HL-60/S4 treated with phorbol 12-myristate 13-acetate at 8.2 ng/mL for 4 days and 3 days (cell line): ENCODE measurements around the gene ESRRG.

ENCODE experiments used
- in situ Hi-C: fragments of 300-500 bp; cut with MboI; formaldehyde crosslinking; loops from 2 replicates; pipeline ENCODE4 v1.15.0; 2022; ENCODE audit warnings: low sequenced_read_pairs

ESRRG gene

DNA sequence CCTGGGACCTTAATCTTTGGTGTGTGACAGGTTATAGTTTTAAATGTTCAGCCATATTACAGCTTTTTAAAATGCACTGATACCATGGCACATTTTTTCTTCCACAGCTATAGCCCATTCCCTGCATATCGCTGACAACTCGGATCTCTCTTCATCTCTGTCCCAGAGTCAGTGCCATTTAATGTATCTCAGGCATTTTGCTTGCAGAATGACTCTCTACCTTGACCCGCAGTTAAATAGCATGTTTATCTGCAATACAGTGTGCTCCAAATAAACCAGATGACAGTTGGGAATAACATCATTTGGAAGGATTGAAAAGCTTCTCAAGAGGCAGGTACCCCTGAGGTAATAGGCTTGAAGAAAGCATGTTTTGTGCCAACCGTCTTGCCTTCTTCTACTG lies 200.2 kb downstream of the ESRRG start:
- in situ Hi-C loops, result no loop called here

DNA sequence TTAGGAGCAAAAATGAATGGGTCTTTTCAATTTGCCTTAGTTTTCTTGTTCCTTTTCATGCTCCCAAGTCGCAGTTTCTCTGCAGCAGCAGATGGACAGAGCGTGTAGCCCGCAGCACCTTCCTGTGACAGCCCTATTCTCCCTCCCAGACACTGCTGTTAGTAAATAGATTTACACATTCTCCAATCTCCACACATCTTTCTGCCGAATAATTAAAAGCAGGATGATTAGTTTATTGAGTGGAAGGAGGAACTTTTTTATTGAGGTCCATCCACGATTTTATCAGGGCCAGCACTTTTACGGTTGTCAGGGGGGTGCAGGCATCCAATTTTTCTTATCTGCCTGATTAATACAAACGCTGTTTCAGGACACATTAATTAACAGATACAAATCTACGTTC lies 201.8 kb downstream of the ESRRG start:
- in situ Hi-C loops, result no loop called here

DNA sequence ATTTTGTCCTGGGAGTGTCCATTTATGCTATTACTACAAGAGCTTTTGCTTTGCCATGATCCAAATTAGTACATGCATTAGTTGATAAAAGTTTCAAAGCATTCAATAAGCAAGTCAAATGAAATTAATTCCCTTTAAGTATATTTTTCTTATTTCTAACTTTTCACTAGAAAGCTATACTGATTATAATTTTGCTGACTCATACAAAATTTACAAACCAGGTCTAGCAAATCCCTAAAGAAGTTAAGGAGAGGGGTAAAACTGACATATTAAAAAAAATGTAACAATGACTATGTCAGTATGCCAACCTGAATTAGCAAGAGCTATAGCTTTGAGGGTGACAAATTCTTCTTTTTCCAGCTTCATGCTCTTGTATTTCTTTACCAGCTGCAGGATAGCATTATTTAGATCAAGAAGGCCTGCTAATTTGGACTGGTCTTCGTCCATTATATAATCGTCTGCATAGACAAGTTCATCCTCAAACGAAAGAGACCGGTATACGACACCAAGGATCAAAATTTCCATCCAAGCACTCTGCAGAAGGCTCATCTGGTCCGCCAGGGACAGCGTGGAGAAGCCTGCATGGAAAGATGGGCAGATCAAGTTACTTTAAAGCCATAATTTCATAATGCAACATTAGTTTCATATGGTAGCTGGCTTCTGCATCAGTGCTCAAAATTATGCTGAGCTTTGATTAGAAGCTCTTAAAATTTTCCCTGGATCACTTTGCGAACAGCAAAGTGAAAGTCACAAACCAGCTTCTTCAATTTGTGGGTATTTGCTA lies 204.2 kb downstream of the ESRRG start:
- in situ Hi-C loops, result no loop called here

DNA sequence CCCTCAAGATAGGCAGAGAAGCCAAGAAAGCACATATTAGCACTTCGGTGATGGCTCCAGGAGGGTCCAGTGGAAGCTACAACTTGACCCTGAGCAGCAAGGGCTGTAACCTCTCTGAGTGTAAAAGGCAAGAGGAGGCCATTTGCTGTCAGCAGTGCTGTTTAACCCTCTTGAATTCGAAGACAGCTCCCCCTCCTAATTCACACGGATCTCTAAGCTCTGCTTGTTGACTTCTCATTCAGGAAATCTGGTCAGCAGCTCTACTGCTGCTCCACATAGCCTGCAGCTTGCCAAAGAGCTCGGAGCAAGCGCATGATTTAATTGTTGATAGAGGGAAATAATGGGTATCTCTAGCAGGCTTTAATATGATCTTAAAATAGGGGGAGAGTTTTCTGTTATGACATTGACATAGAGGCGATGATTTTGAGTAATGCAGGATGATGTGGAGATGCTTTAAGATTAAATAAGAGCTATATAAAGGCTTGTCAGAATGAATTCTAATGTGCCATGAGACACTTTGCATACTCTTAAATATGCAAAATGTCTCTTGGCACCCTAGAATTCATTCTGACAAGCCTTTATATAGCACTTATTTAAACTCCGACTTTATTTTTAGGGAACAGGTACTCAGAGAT lies 220.6 kb downstream of the ESRRG start:
- in situ Hi-C loops, result no loop called here

DNA sequence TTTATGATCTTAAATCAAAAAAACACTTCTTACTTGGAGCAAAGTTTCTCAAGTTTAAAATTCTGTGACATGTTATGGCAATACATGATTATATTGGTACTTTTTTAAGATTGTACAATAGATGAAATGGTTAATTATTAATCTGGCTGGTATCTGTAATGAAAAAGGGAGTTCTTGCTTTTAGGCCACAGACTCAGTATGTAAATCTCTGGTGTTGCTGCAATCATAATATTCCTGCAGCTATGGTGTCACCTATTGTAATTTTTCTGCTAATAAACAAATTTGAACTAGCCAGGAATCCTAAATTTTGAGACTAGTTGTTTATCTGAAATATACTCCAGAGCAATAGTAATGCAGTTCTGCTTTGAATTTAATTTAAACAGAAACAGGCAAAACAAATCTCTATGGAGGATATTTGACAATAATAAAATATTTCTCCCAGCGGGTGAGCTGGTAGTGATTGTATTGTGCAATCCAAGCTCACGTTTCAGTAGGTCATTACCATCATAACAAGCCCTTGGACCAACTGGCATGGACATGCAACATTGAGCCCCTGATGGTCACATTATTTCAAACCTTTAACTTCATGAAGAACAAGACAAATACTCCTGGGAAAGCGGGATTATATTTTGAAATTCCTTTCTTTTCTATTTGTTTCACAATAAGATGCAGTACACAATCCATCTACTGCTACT lies 222.8 kb downstream of the ESRRG start:
- in situ Hi-C loops, result no loop called here

DNA sequence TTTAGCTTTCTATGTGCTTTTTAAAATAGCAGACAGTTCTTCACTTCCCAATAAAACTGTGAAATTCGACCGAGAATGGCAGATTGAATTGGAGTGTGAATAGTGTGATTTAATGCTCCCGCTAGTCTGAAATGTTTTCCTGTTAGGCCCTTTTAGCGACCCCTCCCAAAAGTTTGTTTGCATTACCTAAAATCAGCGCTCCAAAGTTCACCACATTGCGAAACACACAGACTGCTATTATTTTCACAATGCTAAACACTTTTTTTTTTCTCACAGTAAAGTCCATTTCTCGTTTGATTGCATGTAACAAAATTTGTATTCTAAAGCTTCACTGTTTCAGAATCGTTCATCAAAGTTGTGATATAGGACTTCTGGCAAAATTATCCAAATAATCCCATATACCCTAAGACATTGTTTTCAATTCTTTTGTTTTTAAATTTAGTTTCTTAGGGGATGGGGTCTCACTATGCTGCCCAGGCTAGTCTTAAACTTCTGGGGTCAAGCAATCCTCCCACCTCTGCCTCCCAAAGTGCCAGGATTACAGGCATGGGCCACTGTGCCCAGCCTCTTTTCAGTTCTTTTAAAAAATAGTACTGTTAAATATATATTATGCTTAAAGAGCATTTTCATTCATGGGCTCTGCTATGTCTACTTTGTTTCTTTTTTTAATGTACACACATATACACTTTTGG lies 223.5 kb downstream of the ESRRG start:
- in situ Hi-C loops, result no loop called here

DNA sequence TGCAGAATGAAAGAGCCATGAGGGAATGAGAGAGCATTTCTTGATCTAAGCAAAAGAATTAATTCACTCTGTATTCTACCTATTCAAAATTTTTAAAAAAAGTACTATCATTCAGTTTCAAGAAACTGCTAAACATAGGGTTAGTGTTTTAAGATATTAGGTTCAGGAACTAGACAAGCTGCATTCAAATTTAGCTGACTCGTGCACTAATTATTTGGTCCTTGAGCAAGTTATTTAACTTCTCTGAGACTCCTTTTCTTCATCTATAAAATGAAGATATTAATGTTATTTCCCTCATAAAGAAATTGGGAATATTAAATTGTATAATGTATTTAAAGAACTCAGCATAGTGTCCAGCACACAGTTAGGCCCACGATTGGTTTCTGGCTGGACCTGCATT lies 225.0 kb downstream of the ESRRG start:
- in situ Hi-C loops, result no loop called here

DNA sequence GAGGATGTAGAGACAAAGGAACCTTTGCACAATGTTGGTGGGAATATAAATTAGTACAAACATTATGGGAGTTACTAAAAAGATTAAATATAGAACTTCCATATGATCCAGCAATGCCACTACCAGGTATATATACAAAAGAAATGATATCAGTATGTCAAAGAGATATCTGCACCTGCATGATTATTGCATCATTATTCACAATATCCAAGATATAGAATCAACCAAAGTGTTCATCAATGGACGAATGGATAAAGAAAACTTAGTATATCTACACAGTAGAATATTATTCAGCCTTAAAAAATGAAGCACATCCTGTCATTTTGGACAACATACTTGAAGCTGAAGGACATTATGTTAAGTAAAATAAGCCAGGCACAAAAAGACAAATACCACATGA lies 238.2 kb downstream of the ESRRG start:
- in situ Hi-C loops, result no loop called here

DNA sequence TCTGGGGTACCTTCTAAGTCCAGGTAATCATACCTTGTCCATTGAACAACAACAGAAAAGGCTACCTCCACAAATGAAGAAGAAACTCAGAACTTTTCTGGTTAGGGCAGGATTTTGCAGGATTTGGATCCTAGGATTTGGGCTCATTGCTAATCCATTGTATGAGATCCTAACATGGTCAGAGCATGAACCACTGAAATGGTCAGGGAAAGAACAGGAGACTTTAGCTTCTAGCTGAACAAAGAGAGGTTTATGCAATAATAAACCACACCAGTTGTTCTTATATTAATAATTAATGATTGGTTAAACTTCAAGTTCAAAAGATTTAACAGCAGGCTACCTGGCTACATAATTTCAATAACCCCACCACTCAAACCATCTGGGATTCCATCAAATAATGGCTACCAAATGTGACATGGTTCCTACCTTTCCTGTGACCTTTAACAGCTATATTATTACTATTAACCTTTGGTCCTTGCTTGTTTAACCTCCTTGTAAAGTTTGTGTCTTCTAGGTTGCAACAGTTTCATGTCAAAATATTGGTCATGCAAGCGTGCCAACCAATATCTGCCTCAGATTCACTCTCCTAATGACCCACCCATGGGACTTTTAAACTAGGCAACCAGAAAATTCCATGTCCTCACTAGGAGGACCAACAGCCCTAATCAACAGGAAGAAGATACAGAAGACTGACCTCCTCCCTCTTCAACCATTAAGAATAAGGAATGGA lies 239.4 kb downstream of the ESRRG start:
- in situ Hi-C loops, result no loop called here

DNA sequence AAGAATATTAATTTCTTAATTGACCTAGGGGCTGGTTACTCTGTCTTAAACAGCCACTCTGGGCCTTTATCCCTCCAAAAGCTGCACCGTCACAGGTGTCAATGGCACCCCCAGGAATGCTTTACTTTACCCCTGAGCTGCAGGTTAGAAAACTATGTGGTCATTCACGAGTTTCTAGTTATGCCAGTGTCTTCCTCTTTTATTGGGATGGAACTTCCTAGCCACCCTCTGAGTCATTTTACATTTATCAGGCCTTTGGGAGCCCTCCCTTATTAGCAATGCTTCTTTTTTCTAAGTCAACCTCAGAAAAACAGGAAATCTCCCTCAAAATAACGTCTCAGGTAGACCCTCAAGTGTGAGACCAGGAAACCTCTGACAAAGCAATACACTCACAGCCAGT lies 240.6 kb downstream of the ESRRG start:
- in situ Hi-C loops, result no loop called here

DNA sequence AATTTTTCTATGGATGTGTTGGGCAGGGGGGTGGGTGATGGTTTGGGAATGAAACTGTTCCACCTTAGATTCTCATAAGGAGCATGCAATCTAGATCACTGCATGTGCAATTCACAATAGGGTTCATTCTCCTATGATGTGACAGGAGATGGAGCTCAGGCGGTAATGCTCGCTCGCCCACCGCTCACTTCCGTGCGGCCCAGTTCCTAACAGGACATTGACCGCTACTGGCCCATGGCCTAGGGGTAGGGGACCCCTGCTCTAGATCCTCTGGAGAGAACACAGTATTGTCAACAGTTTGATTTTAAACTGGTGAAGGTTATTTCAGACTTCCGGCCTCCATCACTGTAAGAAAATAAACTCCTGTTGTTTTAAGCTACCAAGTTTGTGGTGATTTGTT lies 245.0 kb downstream of the ESRRG start:
- in situ Hi-C loops, result no loop called here

DNA sequence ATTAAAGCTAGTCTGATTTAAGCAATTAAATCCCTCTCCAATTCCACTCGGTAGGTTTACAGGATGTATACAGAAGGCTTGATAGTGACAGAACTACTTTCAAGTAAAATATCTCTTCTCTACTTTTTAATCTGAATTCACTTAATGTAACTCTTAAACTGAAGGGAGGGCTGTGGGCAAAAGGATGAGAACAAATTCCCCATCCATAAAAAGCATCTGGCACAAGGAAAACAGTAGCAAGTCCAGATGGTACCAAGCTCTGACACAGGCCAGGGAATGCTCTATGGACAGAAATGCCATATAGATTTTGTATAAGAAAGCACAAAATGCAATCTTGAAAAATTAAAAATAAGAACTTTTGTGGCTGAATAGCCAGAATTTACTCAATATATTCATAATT lies 246.9 kb downstream of the ESRRG start:
- in situ Hi-C loops, result no loop called here

DNA sequence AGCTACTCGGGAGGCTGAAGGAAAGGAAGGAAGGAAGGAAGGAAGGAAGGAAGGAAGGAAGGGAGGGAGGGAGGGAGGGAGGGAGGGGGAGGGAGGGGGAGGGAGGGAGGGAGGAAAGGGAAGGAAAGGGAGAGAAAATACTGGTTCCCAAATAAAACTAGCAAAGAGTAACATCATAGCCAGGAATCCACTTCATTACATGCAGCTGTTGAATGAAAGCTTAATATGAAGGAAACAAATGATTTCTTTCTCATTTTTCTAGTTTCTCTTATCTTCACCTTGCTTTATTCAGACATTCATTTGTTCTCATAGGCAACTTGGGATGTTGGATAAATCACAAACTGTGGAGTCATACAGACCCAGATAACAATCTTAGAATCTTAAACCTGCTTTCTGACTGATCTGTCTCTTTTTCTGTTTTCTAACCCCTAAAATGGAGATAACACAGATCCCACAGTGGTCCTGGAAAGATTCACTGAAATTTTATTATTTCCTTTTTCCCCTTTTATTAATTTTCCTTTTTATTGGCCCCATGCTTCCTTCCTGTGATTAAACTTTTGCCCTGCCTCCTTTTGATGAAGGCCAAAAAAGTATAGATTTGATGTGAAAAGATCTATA lies 247.5 kb downstream of the ESRRG start:
- in situ Hi-C loops, result no loop called here

DNA sequence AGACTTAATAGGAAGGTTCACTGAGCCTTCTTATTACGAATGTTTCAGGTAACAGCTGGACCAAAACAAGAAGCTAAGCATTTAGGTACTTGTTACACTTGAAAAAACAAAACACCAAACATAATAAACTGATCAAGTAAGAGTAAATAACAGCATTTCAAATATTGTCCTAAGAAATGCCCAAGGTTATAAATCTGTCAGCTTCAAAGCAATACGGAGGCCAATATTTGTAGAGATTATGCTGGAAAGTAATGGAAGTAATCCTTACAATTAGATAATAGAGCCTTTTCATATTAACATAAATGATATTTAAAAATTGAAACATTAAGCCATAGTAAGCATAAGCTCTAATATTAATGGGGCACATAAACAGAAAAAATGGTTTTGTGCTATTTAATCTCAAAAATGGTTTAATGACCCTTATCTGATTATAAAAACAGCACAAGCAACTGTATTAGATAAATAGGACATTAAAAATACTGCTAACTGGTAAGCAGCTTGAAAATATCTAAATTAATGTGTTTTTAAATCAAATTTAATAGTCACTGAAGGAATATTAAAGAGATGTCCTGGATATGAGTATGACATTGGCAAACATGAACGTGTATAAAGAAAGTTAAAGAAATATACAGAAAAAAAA lies 256.9 kb downstream of the ESRRG start:
- in situ Hi-C loops, result no loop called here

DNA sequence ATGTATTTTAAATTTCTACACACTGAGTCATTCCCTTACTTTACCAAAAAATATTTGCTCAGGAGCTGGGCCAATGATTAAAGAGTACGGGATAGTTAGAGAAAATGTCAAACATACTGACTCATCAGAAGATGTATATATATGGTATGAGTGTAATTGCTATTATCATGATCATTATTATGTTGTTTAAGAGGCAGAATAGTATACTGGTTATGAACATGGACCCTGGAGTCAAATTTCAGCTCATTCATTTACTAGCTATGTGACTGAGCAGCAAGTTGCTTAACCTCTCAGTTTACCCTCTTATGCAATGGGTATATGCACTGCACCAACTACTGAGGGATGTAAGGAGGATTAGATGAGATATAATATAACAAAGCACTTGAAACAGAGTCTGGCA lies 258.7 kb downstream of the ESRRG start:
- in situ Hi-C loops, result no loop called here

DNA sequence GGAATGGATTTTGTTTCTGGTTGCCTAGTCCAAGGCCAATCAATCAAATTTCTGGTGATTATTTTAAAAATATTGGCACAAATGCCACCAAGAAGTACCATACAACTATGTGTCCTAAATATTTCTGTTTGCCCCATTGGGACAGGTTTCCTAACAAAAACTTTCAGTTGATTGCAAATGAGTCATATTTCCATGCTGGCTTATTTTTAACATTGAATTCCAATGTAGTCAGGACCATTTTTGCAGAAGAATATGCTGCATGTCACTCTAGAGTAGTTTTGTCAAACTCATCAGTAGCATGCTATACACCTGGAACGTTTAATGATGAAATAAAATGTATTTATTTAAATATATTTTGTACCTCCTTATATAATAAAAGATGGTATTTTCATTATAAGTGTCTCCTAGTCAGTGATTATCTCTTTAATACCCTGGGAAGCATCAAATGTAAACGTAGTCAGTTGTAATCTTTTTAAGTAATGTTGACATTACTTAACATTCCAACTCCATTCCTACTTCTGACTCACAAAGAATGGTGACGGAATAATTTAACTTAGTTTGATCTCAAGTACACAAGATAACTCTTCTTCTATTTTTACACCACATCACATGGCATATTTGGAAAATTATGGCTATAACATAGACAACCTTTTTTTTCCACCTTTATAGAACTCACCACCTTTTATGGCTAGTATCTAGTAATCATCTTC lies 261.0 kb downstream of the ESRRG start:
- in situ Hi-C loops, result no loop called here

DNA sequence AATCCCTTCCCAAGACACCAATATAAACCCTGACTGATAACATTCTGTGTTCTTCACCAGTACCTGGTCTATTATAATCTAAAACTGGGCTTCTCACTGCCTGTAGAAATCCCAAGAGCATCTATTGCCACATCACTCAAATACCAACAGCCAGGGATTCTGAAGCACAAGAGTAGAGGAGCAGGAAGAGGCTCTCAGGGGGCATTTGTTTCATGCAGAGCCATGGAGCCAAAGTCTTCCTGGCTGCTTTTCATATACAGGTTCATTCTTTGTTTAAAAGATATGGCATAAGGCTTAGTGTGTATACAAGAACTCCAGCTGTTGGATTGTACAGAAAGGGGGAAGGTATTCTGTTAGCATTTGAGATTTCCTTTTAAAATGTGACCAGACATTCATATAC lies 261.8 kb downstream of the ESRRG start:
- in situ Hi-C loops, result no loop called here

DNA sequence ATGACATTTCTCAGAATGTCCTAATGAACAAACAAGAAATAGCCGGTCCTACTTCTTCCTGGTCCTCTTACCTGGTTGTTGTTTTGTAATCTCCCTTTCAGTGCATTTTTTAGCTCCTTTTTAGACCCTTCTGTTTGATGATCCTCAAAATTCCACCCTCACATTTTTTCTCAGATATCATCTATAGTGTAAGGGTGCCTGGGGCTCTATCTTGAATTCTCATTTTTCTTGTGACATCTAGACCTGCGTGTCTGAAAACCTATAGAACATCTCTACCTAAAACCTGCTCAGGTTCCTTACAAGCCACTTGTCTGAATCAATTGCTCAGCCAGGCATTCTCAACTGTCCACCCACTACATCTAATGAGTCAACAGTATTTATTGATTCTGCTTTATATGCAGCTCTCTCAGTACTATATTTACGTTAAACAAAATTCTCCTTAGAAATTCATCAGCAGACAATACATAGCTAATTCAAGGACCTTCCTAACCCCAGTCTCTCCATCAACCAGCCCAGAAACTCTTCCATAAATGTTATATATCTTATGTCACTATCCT lies 263.5 kb downstream of the ESRRG start:
- in situ Hi-C loops, result no loop called here

DNA sequence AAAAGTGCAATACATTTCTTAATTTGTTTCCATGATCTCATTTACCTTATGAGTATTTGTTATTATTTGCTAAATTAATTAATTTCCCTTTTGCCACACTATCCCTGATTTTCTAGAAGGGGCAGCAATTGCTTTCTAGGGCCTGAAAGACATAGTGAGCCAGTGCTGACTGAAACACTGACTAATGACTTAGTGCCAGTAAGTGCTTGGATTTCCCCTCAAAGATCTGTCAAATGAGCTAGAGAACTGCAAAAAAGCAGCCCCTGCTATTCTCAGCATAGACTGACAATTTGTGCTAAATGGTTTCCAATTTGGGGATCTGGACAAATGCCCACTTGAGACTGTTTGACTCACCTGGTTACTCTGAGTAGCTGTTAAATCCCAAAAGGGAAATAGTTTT lies 264.4 kb downstream of the ESRRG start:
- in situ Hi-C loops, result no loop called here
